Occipital lobe (tissue), 2 donors: Measurements from ENCODE around the gene RANBP9. TPM values are rescaled to one million over a fixed set of nuclear protein-coding genes. Genes with fewer than 3 reads are reported as not detected.

Source experiments
- DNase-seq: peaks from one replicate; lab custom pipeline; 2025; lab: John Stamatoyannopoulos, UW
- total RNA-seq: library from RNA; depleted of rRNA; stranded (reverse); fragments of >200 nt; gene quantifications from one replicate; pipeline ENCODE4 v1.2.3, GENCODE V29; 2014

The RANBP9 gene
- total RNA-seq, 1 donor from 2014 or later: 90.5 TPM

GRCh38 chr6:13604546-13605416 lies 106.9 kb downstream of the RANBP9 start:
- DNase-seq: no peak

- DNase-seq: no peak
Observed at GRCh38 chr6:13604135-13604534, 107.5 kb downstream of the RANBP9 start.

- DNase-seq: no peak
Observed at GRCh38 chr6:13600036-13600435, 111.6 kb downstream of the RANBP9 start.

- no peak for DNase-seq
Observed at GRCh38 chr6:13597073-13597472, 114.6 kb downstream of the RANBP9 start.

- no peak for DNase-seq
Observed at GRCh38 chr6:13593720-13594119, 117.9 kb downstream of the RANBP9 start.

GRCh38 chr6:13593103-13593502 lies 118.5 kb downstream of the RANBP9 start:
- DNase-seq: no peak

GRCh38 chr6:13591205-13591921 lies 120.3 kb downstream of the RANBP9 start:
- no peak for DNase-seq

- DNase-seq: no peak
Observed at GRCh38 chr6:13590574-13591153, 121.0 kb downstream of the RANBP9 start.

GRCh38 chr6:13589801-13590200 lies 121.8 kb downstream of the RANBP9 start:
- DNase-seq: no peak

- no peak for DNase-seq
Observed at GRCh38 chr6:13586603-13587542, 124.8 kb downstream of the RANBP9 start.

- DNase-seq: no peak
Observed at GRCh38 chr6:13581700-13582229, 129.9 kb downstream of the RANBP9 start.

GRCh38 chr6:13579911-13580310 lies 131.7 kb downstream of the RANBP9 start:
- no peak for DNase-seq

GRCh38 chr6:13577926-13578325 lies 133.7 kb downstream of the RANBP9 start:
- no peak for DNase-seq

- DNase-seq: no peak
Observed at GRCh38 chr6:13576017-13576416, 135.6 kb downstream of the RANBP9 start.

- DNase-seq: no peak
Observed at GRCh38 chr6:13575377-13575775, 136.3 kb downstream of the RANBP9 start.

- DNase-seq: peak; percentile 62
Observed at GRCh38 chr6:13574571-13575376, 136.9 kb downstream of the RANBP9 start, which contains the start of gene SIRT5. Gene SIRT5, plus strand, starts transcription at chr6:13574601. Its CDS starts 9,510 bp downstream, at chr6:13584111.

GRCh38 chr6:13574149-13574570 lies 137.5 kb downstream of the RANBP9 start:
- peak; percentile 87 for DNase-seq

- peak; percentile 18 for DNase-seq
Observed at GRCh38 chr6:13573669-13574110, 137.9 kb downstream of the RANBP9 start.

GRCh38 chr6:13572951-13573654 lies 138.5 kb downstream of the RANBP9 start:
- no peak for DNase-seq
